Astrocyte (in vitro differentiated cells and primary cell): ENCODE results near the gene FAN1.

Source experiments
- CTCF ChIP-seq: IDR thresholded peaks from 2 replicates; pipeline ENCODE4 v1.5.1; 2011; ENCODE audit warnings: low read depth, mild to moderate bottlenecking, inconsistent platforms, low read length, moderate library complexity; ENCODE audit not compliant: insufficient read depth
- EZH2 ChIP-seq: IDR thresholded peaks from 2 replicates; pipeline ENCODE4 v1.6.1; 2012; ENCODE audit warnings: mild to moderate bottlenecking, low read length, inconsistent platforms; ENCODE audit not compliant: insufficient read depth

GRCh38 chr15:30877070-30877469 lies 26.6 kb upstream of the FAN1 start:
- TF ChIP-seq CTCF, result no peak
- no peak for TF ChIP-seq EZH2
